ENCODE data around the gene ATP9A. TPM values are rescaled to one million over a fixed set of nuclear protein-coding genes. Genes with fewer than 3 reads are reported as not detected.
"Not testable (repeated sequence)": the region's sequence is repeated elsewhere in the genome, so short reads cannot be mapped to it uniquely, and the experiment has no call there.

ATP9A gene
- total and polyA plus RNA-seq, 2 of the 4 experiments (the other 2 are of a cell fraction) = 10.6 to 22.4 TPM

GRCh38 chr20:51723026-51723425, 45.2 kb downstream of the ATP9A start:
- H3K27me3 ChIP-seq (ENCODE audit: control insufficient read depth, insufficient read depth, low read length); H2BK20ac ChIP-seq (ENCODE audit: low read depth, low read length); H2AFZ ChIP-seq (replicated peaks; ENCODE audit: low read length, poor library complexity); CTCF ChIA-PET; BruUV-seq (replicated peaks); DNase-seq; H3K4me3 ChIP-seq (ENCODE audit: insufficient read depth, low read depth, low read length); H3K4ac ChIP-seq (ENCODE audit: low read depth, low read length); H3K56ac ChIP-seq (ENCODE audit: extremely low read depth, insufficient read depth, low read length); H3K9ac ChIP-seq (ENCODE audit: low read depth, low read length); H2AK9ac ChIP-seq (replicated peaks; ENCODE audit: low read depth, low read length, poor library complexity); H3K36me3 ChIP-seq (ENCODE audit: control insufficient read depth, insufficient read depth, low read length); H4K8ac ChIP-seq (ENCODE audit: low read depth in 2 of 2, low read length in 2 of 2); H3K14ac ChIP-seq (replicated peaks; ENCODE audit: low read depth, low read length); H3K4me1 ChIP-seq (ENCODE audit: control insufficient read depth, insufficient read depth, low read length); H3K9me1 ChIP-seq (ENCODE audit: insufficient read depth, low read length); H2BK15ac ChIP-seq (ENCODE audit: low read depth, low read length); H2BK5ac ChIP-seq (ENCODE audit: low read depth, low read length, poor library complexity, severe bottlenecking); H3K9me3 ChIP-seq (ENCODE audit: control insufficient read depth, insufficient read depth, low read length); H3K4me2 ChIP-seq (ENCODE audit: low read depth, low read length); dilution Hi-C loops (cut with HindIII; ENCODE audit: low sequenced_read_pairs, unreplicated experiment); H2BK120ac ChIP-seq (ENCODE audit: low read depth, low read length); in situ Hi-C loops (cut with MboI; ENCODE audit: low sequenced_read_pairs); POLR2A ChIA-PET (ENCODE audit: unreplicated experiment); H3K27ac ChIP-seq (ENCODE audit: insufficient read depth, low read length); H2AK5ac ChIP-seq (ENCODE audit: low read depth, low read length); H3K18ac ChIP-seq (ENCODE audit: low read depth, low read length); ATAC-seq (ENCODE audit: low read depth); H3K23ac ChIP-seq (ENCODE audit: low read depth, low read length); intact Hi-C loops (cut with micrococcal nuclease); H4K20me1 ChIP-seq (ENCODE audit: insufficient read depth, low read length); H4K5ac ChIP-seq (ENCODE audit: low read depth, low read length); H4K91ac ChIP-seq (ENCODE audit: insufficient read depth, low read depth, low read length): not testable (repeated sequence)
- WGBS, 2 experiments (ENCODE audit: extremely low coverage in 2 of 2, insufficient read length in 1 of 2) = no CpG with 5 or more reads among the region's 2 CpGs
- H3K79me1 ChIP-seq (ENCODE audit: low read depth in 1 of 2, low read length in 2 of 2) = peaks cover 10 to 28% of the 10 kb centered on the region in 2 experiments; a peak in 3 of 4 replicates

- H3K27ac ChIP-seq (ENCODE audit: insufficient read depth, low read length); H3K4ac ChIP-seq (ENCODE audit: low read depth, low read length); ATAC-seq (ENCODE audit: low read depth); H3K18ac ChIP-seq (ENCODE audit: low read depth, low read length); H3K4me3 ChIP-seq (ENCODE audit: insufficient read depth, low read depth, low read length); H2BK120ac ChIP-seq (ENCODE audit: low read depth, low read length); POLR2A ChIA-PET (ENCODE audit: unreplicated experiment); H4K5ac ChIP-seq (ENCODE audit: low read depth, low read length); H2BK20ac ChIP-seq (ENCODE audit: low read depth, low read length); H3K4me1 ChIP-seq (ENCODE audit: control insufficient read depth, insufficient read depth, low read length); H2AFZ ChIP-seq (replicated peaks; ENCODE audit: low read length, poor library complexity); DNase-seq; H3K23ac ChIP-seq (ENCODE audit: low read depth, low read length); H2AK9ac ChIP-seq (replicated peaks; ENCODE audit: low read depth, low read length, poor library complexity); CTCF ChIA-PET; H3K36me3 ChIP-seq (ENCODE audit: control insufficient read depth, insufficient read depth, low read length); H3K4me2 ChIP-seq (ENCODE audit: low read depth, low read length); H3K9ac ChIP-seq (ENCODE audit: low read depth, low read length); H3K27me3 ChIP-seq (ENCODE audit: control insufficient read depth, insufficient read depth, low read length); H3K56ac ChIP-seq (ENCODE audit: extremely low read depth, insufficient read depth, low read length); H2BK5ac ChIP-seq (ENCODE audit: low read depth, low read length, poor library complexity, severe bottlenecking); H4K91ac ChIP-seq (ENCODE audit: insufficient read depth, low read depth, low read length); in situ Hi-C loops (cut with MboI; ENCODE audit: low sequenced_read_pairs); H3K9me1 ChIP-seq (ENCODE audit: insufficient read depth, low read length); H3K9me3 ChIP-seq (ENCODE audit: control insufficient read depth, insufficient read depth, low read length); H2AK5ac ChIP-seq (ENCODE audit: low read depth, low read length); BruUV-seq (replicated peaks); H4K8ac ChIP-seq (ENCODE audit: low read depth in 2 of 2, low read length in 2 of 2); H4K20me1 ChIP-seq (ENCODE audit: insufficient read depth, low read length); H2BK15ac ChIP-seq (ENCODE audit: low read depth, low read length); dilution Hi-C loops (cut with HindIII; ENCODE audit: low sequenced_read_pairs, unreplicated experiment); intact Hi-C loops (cut with micrococcal nuclease); H3K14ac ChIP-seq (replicated peaks; ENCODE audit: low read depth, low read length): not testable (repeated sequence)
- H3K79me1 ChIP-seq (ENCODE audit: low read depth in 1 of 2, low read length in 2 of 2) = peaks cover 10 to 29% of the 10 kb centered on the region in 2 experiments; a peak in 3 of 4 replicates
- WGBS, 2 experiments (ENCODE audit: extremely low coverage in 2 of 2, insufficient read length in 1 of 2) = no CpG with 5 or more reads among the region's 4 CpGs
These were observed 45.9 kb downstream of the ATP9A start for GRCh38 chr20:51722246-51722645.
